Pancreas (tissue), 10 donors: ENCODE measurements around the gene SP2. TPM values are rescaled to one million over a fixed set of nuclear protein-coding genes. Genes with fewer than 3 reads are reported as not detected.

Source experiments
- ATAC-seq, 4 donors: fragments of 200-7000 bp; cut with Tn5 transposase; one replicate each; pipeline versions ENCODE4 v1.8.0 to v1.9.1; 2020; ENCODE audit warnings: mild to moderate bottlenecking in 4 of 4, moderate library complexity in 4 of 4
- DNase-seq, 6 donors: peaks; one replicate each; pipeline ENCODE4 v3.0.0-alpha.2; 2020
- FAIRE-seq: peaks from 2 replicates; lab custom pipeline; 2012; peaks lifted over from hg19 to GRCh38; lab: Jason Lieb, UNC
- H3K27ac ChIP-seq, 4 donors: fragments of 200-600 bp; sonication (generic); 1 replicate in 3 of 4; 2 replicates in 1 of 4; pipeline versions ENCODE4 v1.5.0 to v1.8.0; 2020
- H3K27me3 ChIP-seq, 4 donors: fragments of 200-600 bp; one replicate each; pipeline ENCODE4 v1.8.0; 2021
- H3K36me3 ChIP-seq, 3 donors: fragments of 200-600 bp; sonication (generic) in 1 of 3; one replicate each; pipeline versions ENCODE4 v1.5.0 to v1.8.0; 2020 to 2021
- H3K4me1 ChIP-seq, 3 donors: fragments of 200-600 bp; one replicate each; pipeline ENCODE4 v1.8.0; 2021
- H3K4me3 ChIP-seq, 4 donors: fragments of 200-600 bp; sonication (generic) in 2 of 4; one replicate each; pipeline versions ENCODE4 v1.5.0 to v1.8.0; 2020 to 2021
- H3K9me3 ChIP-seq, 4 donors: fragments of 200-600 bp; one replicate each; pipeline ENCODE4 v1.8.0; 2021
- WGBS, 2 donors: extraction: QIAGEN DNeasy Blood & Tissue Kit; methylation state at CpG; one replicate each; pipeline ENCODE4 v1.1.7; 2013; 5-methylcytosine and 5-hydroxymethylcytosine counted together
- intact Hi-C, 3 donors: fragments of 100-400 bp; cut with DNase I; formaldehyde crosslinking; loops; one replicate each; pipeline versions ENCODE4 v1.11.1 to v1.14.2; 2022
- polyA plus RNA-seq, 2 donors: library from polyadenylated mRNA; stranded (reverse); fragments of 200-250 nt; gene quantifications; one replicate each; pipeline ENCODE4 v1.2.3, GENCODE V29; 2013
- total RNA-seq, 6 donors: library from RNA; stranded (reverse); fragmentation: NEBNext Ultra II Directional in 4 of 6; extraction: Animal tissue kit (Norgen Biotek cat#: 25700) in 4 of 6; gene quantifications; one replicate each; pipeline versions ENCODE4 v1.2.1 to v1.2.4, GENCODE V29; 2021 to 2023
- TF ChIP-seq, protein P1 (sequence below), 4 donors: fragments of 200-600 bp; sonication (generic) in 3 of 4; IDR thresholded peaks; one replicate each; pipeline versions ENCODE4 v1.5.0 to v1.8.0; 2021; ENCODE audit warnings: antibody characterized with exemption in 4 of 4
- donor health status: healthy with polysubstance abuse.
- donor health status: DM: no; HTN: no; CAD: no; lungs with moderate emphysema.
- donor health status: DM: no; HTN: no; CAD: no.
- donor health status: control.
- donor health status: control.
- donor health status: Bipolar disorder and iron deficiency.
- donor health status: DM: yes; HTN: yes; CAD: no.
- donor health status: DM: no; HTN: no; CAD: no.
- donor health status: DM: no; HTN: no; CAD: no.
- donor health status: DM: yes; HTN: yes; CAD: no.

The SP2 gene
- total and polyA plus RNA-seq, 8 donors = 5.2 to 8.8 (median 6.9) TPM

DNA sequence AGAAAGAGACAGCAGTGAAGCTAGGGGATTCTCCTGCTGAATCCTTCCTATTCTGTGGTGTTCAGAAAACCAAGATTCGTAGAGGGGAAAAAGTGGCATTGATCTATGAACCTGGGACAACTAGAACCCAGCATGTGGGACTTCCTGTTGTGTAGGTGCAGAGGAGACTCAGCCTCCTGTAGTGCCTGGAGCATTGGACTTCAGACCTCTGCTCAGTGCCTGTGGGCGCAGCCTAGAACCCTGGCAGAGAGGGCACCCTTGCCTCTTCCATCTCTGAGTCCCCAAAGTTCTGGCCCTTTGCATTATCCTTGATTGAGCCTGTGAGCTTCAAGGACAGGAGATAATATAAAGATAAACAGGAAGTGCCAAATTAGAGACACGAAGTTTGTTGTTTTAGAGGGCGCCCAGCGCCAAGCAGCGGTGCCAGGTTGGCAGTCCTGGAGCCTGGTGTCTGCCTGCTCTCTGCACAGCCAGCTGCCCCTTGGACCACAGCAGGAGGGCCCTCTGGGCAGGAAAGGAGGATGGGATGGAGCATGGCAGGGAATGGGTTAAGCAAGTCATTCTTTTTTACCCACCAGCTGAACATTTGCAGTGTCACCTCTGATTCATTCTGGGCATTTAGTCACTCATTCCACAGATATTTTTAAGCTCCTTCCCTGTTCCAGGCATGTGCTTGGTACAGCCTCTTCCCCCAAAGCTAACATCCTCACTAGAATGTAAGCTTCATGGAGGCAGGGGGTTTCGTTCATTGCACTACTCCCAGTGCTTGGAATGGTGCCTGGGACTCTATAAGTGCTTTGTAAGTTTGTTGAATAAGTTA, 33.2 kb upstream of the SP2 start:
- WGBS, 2 donors = 53 to 73% methylated on average over 7 of the region's 7 CpGs
- TF ChIP-seq, protein P1, sequence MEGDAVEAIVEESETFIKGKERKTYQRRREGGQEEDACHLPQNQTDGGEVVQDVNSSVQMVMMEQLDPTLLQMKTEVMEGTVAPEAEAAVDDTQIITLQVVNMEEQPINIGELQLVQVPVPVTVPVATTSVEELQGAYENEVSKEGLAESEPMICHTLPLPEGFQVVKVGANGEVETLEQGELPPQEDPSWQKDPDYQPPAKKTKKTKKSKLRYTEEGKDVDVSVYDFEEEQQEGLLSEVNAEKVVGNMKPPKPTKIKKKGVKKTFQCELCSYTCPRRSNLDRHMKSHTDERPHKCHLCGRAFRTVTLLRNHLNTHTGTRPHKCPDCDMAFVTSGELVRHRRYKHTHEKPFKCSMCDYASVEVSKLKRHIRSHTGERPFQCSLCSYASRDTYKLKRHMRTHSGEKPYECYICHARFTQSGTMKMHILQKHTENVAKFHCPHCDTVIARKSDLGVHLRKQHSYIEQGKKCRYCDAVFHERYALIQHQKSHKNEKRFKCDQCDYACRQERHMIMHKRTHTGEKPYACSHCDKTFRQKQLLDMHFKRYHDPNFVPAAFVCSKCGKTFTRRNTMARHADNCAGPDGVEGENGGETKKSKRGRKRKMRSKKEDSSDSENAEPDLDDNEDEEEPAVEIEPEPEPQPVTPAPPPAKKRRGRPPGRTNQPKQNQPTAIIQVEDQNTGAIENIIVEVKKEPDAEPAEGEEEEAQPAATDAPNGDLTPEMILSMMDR (IDR thresholded peaks at IDR 0.05) = no peak
- H3K4me3 ChIP-seq = no peak overlapping the region
- intact Hi-C loops = no loop called here
- no peaks in the 10 kb centered on the region for H3K27me3 ChIP-seq
- H3K27ac ChIP-seq = no peak overlapping the region
- H3K4me1 ChIP-seq = no peaks in the 10 kb centered on the region
- FAIRE-seq (no peak), DNase-seq (no peak), ATAC-seq (peak in 2 of 4 donors; percentile 14 to 35)
- H3K36me3 ChIP-seq = no peaks in the 10 kb centered on the region
- H3K9me3 ChIP-seq = no peaks in the 10 kb centered on the region

- FAIRE-seq (no peak), DNase-seq (no peak)
- WGBS, 2 donors = 52 to 60% methylated on average over 7 of the region's 7 CpGs
These were observed 31.2 kb upstream of the SP2 start for GRCh38 chr17:47864791-47865216.

GRCh38 chr17:47866941-47867340, 29.1 kb upstream of the SP2 start:
- intact Hi-C loops = no loop called here
- no peak for FAIRE-seq

More at GRCh38 chr17:47864791-47865216, 31.2 kb upstream of the SP2 start:
- intact Hi-C loops = no loop called here
- Histone ChIP-seq H3K9me3 (no peaks in the 10 kb centered on the region), H3K4me1 (no peaks in the 10 kb centered on the region), H3K27me3 (no peaks in the 10 kb centered on the region), H3K36me3 (no peaks in the 10 kb centered on the region), H3K27ac (no peak overlapping the region), H3K4me3 (no peak overlapping the region)
- ATAC-seq = no peak
- TF ChIP-seq, protein P1 (IDR thresholded peaks at IDR 0.05) = no peak

GRCh38 chr17:47867813-47868533, 28.1 kb upstream of the SP2 start:
- H3K36me3 ChIP-seq = no peaks in the 10 kb centered on the region
- DNase-seq = no peak
- no peak overlapping the region for H3K27ac ChIP-seq
- H3K4me1 ChIP-seq = no peaks in the 10 kb centered on the region
- TF ChIP-seq, protein P1 (IDR thresholded peaks at IDR 0.05) = no peak
- FAIRE-seq = no peak
- H3K27me3 ChIP-seq = peaks cover 0 to 5% (median 0%) of the 10 kb centered on the region in 4 donors
- ATAC-seq = no peak
- intact Hi-C loops = no loop called here
- H3K4me3 ChIP-seq = no peak overlapping the region
- 68 to 80% methylated on average over 11 of the region's 11 CpGs for WGBS, 2 donors
- H3K9me3 ChIP-seq = no peaks in the 10 kb centered on the region

More at GRCh38 chr17:47866941-47867340, 29.1 kb upstream of the SP2 start:
- ATAC-seq (no peak), DNase-seq (no peak)
- no peaks in the 10 kb centered on the region for H3K9me3 ChIP-seq
- TF ChIP-seq, protein P1 (IDR thresholded peaks at IDR 0.05) = no peak
- no peaks in the 10 kb centered on the region for H3K36me3 ChIP-seq
- no peak overlapping the region for H3K27ac ChIP-seq
- H3K4me3 ChIP-seq = no peak overlapping the region
- 43 to 45% methylated on average over 20 of the region's 20 CpGs for WGBS, 2 donors
- H3K27me3 ChIP-seq = peaks cover 0 to 5% (median 0%) of the 10 kb centered on the region in 4 donors
- no peaks in the 10 kb centered on the region for H3K4me1 ChIP-seq
